GM12874 (cell line): Measurements from ENCODE around the gene CLMP.

ENCODE experiments used
- TF ChIP-seq, protein P1 (sequence below): IDR thresholded peaks from 2 replicates; pipeline ENCODE4 v1.5.1; 2011; ENCODE audit warnings: low read depth, mild to moderate bottlenecking, control low read depth, low read length, moderate library complexity; ENCODE audit not compliant: insufficient read depth

Gene CLMP

DNA sequence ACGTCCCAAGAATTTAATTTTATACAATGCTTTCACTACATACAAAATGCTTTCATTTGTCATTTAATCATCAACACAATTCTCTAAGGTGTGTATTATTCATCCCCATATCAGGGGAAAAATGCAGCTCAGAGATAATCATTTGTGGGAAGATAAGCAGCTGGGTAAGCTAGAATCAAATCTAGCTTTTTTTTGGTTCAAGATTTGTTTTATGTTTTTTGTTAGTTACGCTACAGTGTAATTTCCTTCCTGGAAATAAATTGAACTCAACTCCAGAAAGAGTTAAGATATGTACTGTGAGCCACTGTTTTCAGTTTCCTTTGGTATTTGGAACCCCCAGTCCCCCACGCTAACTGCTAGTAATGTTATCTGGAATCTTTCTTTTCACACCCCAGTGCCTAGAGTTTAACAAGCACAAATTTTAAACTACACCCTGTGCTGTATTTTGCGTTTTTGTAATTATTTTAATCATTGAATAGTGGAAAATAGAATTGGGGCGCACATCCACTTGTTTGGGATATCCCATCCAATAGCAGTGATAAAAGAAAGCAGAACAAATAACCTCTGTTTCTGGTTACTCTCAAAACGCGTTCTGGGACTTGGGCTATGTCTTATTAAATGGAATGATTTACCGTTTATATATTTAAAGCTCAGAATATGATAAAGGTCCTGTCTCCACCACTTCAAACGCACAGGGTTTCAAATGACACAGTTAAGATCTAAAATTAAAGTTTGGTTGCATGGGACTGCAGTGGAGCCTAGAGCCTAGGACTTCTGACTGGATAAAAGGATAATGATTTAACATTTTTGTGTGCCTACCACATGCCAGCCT lies 131.0 kb downstream of the CLMP start:
- TF ChIP-seq, protein P1, sequence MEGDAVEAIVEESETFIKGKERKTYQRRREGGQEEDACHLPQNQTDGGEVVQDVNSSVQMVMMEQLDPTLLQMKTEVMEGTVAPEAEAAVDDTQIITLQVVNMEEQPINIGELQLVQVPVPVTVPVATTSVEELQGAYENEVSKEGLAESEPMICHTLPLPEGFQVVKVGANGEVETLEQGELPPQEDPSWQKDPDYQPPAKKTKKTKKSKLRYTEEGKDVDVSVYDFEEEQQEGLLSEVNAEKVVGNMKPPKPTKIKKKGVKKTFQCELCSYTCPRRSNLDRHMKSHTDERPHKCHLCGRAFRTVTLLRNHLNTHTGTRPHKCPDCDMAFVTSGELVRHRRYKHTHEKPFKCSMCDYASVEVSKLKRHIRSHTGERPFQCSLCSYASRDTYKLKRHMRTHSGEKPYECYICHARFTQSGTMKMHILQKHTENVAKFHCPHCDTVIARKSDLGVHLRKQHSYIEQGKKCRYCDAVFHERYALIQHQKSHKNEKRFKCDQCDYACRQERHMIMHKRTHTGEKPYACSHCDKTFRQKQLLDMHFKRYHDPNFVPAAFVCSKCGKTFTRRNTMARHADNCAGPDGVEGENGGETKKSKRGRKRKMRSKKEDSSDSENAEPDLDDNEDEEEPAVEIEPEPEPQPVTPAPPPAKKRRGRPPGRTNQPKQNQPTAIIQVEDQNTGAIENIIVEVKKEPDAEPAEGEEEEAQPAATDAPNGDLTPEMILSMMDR: no peak

DNA sequence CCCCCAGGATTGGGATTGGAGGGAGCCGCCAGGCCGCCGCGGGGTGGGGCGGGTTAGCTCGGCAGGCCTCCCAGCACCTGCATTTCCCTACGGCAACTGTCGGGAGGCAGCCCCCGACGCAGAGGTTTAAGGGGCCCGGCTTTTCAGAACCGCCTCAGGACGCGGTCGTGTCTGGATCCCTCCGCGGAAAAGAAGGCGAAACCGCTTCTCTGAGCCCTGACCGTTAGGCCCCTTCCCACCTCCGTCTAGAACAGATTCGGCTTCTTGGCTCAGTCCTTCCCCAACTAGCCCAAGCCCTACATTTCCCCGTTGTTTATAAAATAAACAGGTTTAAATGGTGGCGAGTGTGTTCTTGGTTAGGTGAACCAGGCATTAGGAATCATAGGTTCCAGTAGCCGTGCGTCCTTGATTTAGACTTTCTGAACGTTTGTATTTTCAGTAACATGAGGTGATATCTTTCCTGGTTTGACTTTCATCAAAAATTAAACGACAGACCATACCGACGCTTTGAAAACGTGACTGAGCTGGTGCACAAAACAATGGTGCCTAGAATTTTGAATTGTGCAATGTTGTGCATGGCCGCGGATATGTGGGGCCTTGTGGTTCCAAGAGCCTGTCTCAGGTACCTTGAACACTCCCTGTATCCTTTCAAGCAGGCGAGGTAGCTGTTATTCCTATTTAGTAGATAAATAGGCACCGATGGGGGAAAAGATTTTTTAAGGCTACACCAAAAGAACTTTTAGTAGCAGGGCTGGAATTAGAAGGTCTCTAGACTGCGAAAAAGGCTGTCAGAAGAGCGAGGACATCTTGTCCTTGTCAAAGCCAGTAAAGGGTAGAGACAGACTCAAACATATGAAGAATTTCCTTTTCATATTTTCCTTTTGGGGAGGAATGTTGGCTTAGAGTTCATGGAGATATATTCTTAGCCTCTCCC lies 131.9 kb downstream of the CLMP start:
- TF ChIP-seq, protein P1: no peak

DNA sequence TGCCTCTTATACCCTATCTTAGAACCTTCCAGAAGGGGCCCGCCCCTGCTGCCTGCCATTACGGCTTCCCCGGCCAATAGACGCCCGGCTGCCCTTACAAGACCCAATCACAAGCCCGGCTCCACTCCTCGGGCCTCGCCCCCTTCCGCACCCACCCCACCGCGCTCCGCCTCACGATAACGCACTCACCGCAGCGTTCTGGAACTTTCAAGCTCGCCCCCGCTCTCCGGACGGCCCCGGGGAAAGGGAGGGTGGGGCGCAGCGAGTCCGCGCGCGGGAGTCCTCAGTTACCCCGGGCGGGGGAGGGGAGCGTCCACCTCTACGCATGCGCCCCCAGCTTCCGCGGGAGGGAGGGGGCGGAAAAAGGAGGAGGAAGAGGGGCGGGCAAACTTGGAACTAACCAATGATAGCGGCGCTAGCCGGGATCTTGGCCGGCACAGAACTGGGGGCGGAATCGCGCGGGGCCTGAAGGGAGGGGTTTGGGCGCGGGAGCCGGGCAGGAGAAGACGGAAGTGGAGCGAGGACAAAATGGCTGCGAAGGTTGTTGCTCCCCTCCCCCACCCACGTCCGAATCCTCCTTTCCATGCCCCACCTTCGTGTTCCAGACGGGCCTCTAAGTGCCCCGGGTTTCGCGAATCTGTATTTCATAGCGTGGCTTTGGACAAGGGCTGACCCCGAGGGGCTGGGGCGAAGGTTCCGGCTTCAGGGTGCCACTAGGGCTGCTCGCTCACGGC lies 132.7 kb downstream of the CLMP start:
- TF ChIP-seq, protein P1: no peak

DNA sequence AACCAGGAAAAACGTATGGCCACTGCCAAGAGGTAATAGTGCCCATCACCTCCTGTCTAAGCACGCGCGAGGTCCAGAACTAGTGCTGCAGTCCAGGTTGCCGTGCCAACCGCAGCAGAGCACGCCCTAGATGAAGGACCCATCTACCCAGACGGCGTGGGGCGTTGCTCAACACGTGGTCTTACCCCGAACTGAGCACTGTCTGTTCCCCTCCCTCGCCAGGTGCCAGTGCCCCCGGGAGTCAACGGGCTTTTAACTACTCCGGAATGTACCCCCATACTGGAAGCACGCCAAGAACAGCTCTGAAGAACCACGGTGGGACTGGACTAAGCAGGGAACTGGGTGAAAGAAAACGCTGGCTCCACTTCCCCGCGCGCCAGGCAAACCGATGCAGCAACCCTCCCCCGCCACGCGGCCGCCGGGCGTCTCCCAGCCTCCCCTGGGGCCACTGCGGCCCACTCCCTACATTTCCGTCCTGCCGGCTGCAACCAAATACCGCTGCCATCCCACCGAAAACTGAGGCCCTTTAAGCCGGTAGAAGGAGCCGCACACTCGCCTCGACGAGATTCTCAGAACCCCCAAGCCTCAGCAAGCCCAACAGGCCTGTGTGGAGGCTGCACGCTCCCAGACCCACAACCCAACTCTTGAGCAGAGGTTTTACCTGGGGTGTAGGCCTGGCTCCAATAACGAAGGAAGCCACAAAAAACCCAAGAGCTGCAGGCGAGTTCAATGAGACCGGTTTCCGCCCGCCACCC lies 133.5 kb downstream of the CLMP start, which contains the start of gene HSPA8:
Gene HSPA8 (minus strand): TSS at position 734 of the 755 bp plus-strand sequence. CDS start 812 bp downstream, outside the sequence.
- TF ChIP-seq, protein P1: no peak

DNA sequence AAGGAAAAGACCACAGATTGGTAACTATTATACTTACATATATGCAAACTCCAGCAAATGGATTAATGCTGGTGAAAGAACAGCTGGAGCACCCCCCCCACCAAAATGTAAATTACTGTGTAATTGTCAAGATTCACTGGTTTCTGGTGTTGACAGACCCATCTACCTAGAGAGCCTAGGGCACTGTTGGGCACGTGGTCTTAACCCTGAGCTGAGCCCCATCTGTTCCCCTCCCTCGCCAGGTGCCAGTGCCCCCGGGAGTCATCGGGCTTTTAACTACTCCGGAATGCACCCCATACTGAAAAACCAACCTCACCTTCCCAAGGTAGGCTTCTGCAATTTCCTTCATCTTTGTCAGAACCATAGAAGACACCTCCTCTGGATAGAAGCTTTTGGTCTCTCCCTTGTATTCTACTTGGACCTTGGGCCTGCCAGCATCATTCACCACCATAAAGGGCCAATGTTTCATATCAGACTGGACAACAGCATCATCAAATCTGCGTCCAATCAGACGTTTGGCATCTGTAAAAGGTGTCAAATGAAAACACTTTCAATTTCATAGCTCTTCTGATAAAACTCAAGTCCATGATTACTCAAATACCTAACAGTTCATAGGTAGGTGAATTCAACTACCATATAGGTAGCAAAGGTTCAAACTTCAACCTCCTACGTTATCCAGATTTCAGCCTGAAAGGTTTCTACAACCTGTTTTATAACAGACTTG lies 134.6 kb downstream of the CLMP start:
- TF ChIP-seq, protein P1: no peak

DNA sequence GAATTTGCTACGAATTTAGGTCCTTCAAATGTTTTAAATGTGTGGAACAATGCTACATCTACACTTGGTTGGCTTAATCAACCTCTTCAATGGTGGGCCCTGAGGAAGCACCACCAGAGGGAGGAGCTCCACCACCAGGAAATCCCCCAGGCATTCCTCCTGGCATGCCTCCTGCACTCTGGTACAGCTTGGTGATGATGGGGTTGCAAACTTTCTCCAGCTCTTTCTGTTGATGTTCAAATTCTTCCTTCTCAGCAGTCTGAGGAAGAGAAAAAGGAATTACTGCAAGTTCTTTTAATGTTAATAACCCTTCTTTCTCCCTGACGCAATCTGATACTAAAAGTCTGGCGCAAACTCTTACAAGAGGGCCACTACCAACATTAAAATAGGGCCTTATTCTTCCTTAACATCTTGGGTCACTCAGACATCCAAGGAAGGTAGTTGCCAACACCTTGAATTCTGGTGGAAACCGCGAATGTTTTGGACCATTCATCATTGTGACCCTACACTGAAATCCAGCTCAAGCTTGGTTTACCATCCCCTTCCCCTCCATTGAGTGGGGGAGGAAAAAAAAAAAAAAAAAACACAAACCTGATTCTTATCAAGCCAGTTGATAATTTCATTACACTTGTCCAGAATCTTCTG lies 137.3 kb downstream of the CLMP start:
- TF ChIP-seq, protein P1: no peak
